ENCODE measurements around the gene ZFPM1. TPM values are rescaled to one million over a fixed set of nuclear protein-coding genes. Genes with fewer than 3 reads are reported as not detected.

The ZFPM1 gene
- total RNA-seq, 2 experiments from 2014 or later: 15.1 to 21.0 TPM

- CTCF ChIA-PET: no interaction called here
- DNase-seq: no peak
- Mint-ChIP-seq H3K27me3 (no peaks in the 10 kb centered on the region), H3K9me3 (ENCODE audit: low read depth) (no peaks in the 10 kb centered on the region), H3K4me3 (no peak overlapping the region), H3K4me1 (peaks cover 22% of the 10 kb centered on the region), H3K36me3 (no peaks in the 10 kb centered on the region), H3K27ac (no peak overlapping the region)
- ATAC-seq: no peak
Measured at GRCh38 chr16:88472069-88472468, 19.0 kb downstream of the ZFPM1 start.

GRCh38 chr16:88472637-88473205 is 19.6 kb downstream of the ZFPM1 start:
- DNase-seq (no peak), ATAC-seq (no peak)
- Mint-ChIP-seq H3K36me3 (no peaks in the 10 kb centered on the region), H3K9me3 (ENCODE audit: low read depth) (no peaks in the 10 kb centered on the region), H3K27me3 (no peaks in the 10 kb centered on the region), H3K27ac (no peak overlapping the region), H3K4me1 (peaks cover 27% of the 10 kb centered on the region), H3K4me3 (no peak overlapping the region)
- CTCF ChIA-PET: no interaction called here

GRCh38 chr16:88473666-88474534 is 20.8 kb downstream of the ZFPM1 start:
- Mint-ChIP-seq H3K9me3 (ENCODE audit: low read depth) (no peaks in the 10 kb centered on the region), H3K4me1 (peaks cover 35% of the 10 kb centered on the region), H3K27ac (no peak overlapping the region), H3K36me3 (no peaks in the 10 kb centered on the region), H3K27me3 (no peaks in the 10 kb centered on the region), H3K4me3 (no peak overlapping the region)
- CTCF ChIA-PET: no interaction called here
- ATAC-seq (no peak), DNase-seq (no peak)

GRCh38 chr16:88475037-88475436 is 22.0 kb downstream of the ZFPM1 start:
- Mint-ChIP-seq H3K4me3 (no peak overlapping the region), H3K36me3 (no peaks in the 10 kb centered on the region), H3K9me3 (ENCODE audit: low read depth) (no peaks in the 10 kb centered on the region), H3K27me3 (no peaks in the 10 kb centered on the region), H3K27ac (no peak overlapping the region), H3K4me1 (peaks cover 26% of the 10 kb centered on the region)
- DNase-seq (no peak), ATAC-seq (no peak)
- CTCF ChIA-PET: no interaction called here

- Mint-ChIP-seq H3K36me3 (no peaks in the 10 kb centered on the region), H3K27ac (no peak overlapping the region), H3K4me3 (no peak overlapping the region), H3K27me3 (no peaks in the 10 kb centered on the region), H3K4me1 (peaks cover 23% of the 10 kb centered on the region), H3K9me3 (ENCODE audit: low read depth) (no peaks in the 10 kb centered on the region)
- ATAC-seq (no peak), DNase-seq (no peak)
- CTCF ChIA-PET: no interaction called here
Measured at GRCh38 chr16:88476203-88476602, 23.1 kb downstream of the ZFPM1 start.

GRCh38 chr16:88476817-88477397 is 23.8 kb downstream of the ZFPM1 start:
- DNase-seq (no peak), ATAC-seq (no peak)
- H3K4me1 Mint-ChIP-seq: peaks cover 23% of the 10 kb centered on the region
- H3K36me3 Mint-ChIP-seq: no peaks in the 10 kb centered on the region
- H3K27me3 Mint-ChIP-seq: no peaks in the 10 kb centered on the region
- CTCF ChIA-PET: interaction anchor here (0.9 kb wide), 1 partner anchor 24 kb away, joined by 3 read pairs; the partner anchor contains the start of gene ZFPM1
- no peak overlapping the region for H3K4me3 Mint-ChIP-seq
- no peak overlapping the region for H3K27ac Mint-ChIP-seq
- no peaks in the 10 kb centered on the region for H3K9me3 Mint-ChIP-seq (ENCODE audit: low read depth)

GRCh38 chr16:88477631-88478519 is 24.8 kb downstream of the ZFPM1 start:
- DNase-seq (peak; percentile 68), ATAC-seq (peak; percentile 49)
- H3K4me3 Mint-ChIP-seq: no peak overlapping the region
- CTCF ChIA-PET: interaction anchor here (0.9 kb wide), 1 partner anchor 25 kb away, joined by 3 read pairs; the partner anchor contains the start of gene ZFPM1
- peaks cover 20% of the 10 kb centered on the region for H3K4me1 Mint-ChIP-seq
- H3K9me3 Mint-ChIP-seq (ENCODE audit: low read depth): no peaks in the 10 kb centered on the region
- H3K36me3 Mint-ChIP-seq: no peaks in the 10 kb centered on the region
- no peak overlapping the region for H3K27ac Mint-ChIP-seq
- no peaks in the 10 kb centered on the region for H3K27me3 Mint-ChIP-seq

GRCh38 chr16:88478889-88479792 is 26.1 kb downstream of the ZFPM1 start:
- Mint-ChIP-seq H3K36me3 (no peaks in the 10 kb centered on the region), H3K27ac (no peak overlapping the region), H3K4me3 (no peak overlapping the region), H3K4me1 (peaks cover 20% of the 10 kb centered on the region), H3K9me3 (ENCODE audit: low read depth) (no peaks in the 10 kb centered on the region), H3K27me3 (no peaks in the 10 kb centered on the region)
- ATAC-seq: no peak
- CTCF ChIA-PET: no interaction called here
- DNase-seq: no peak

- no peaks in the 10 kb centered on the region for H3K9me3 Mint-ChIP-seq (ENCODE audit: low read depth)
- H3K27me3 Mint-ChIP-seq: no peaks in the 10 kb centered on the region
- ATAC-seq (no peak), DNase-seq (no peak)
- no peak overlapping the region for H3K4me3 Mint-ChIP-seq
- CTCF ChIA-PET: no interaction called here
- no peak overlapping the region for H3K27ac Mint-ChIP-seq
- no peaks in the 10 kb centered on the region for H3K36me3 Mint-ChIP-seq
- peaks cover 20% of the 10 kb centered on the region for H3K4me1 Mint-ChIP-seq
Measured at GRCh38 chr16:88479793-88480760, 27.0 kb downstream of the ZFPM1 start.

- H3K9me3 Mint-ChIP-seq (ENCODE audit: low read depth): no peaks in the 10 kb centered on the region
- H3K27me3 Mint-ChIP-seq: no peaks in the 10 kb centered on the region
- H3K27ac Mint-ChIP-seq: no peak overlapping the region
- no peak for ATAC-seq
- no peak overlapping the region for H3K4me3 Mint-ChIP-seq
- peaks cover 20% of the 10 kb centered on the region for H3K4me1 Mint-ChIP-seq
- DNase-seq: no peak
- H3K36me3 Mint-ChIP-seq: no peaks in the 10 kb centered on the region
- CTCF ChIA-PET: no interaction called here
Measured at GRCh38 chr16:88480829-88481228, 27.7 kb downstream of the ZFPM1 start.

GRCh38 chr16:88481851-88482250 is 28.8 kb downstream of the ZFPM1 start:
- Mint-ChIP-seq H3K9me3 (ENCODE audit: low read depth) (no peaks in the 10 kb centered on the region), H3K27ac (no peak overlapping the region), H3K27me3 (no peaks in the 10 kb centered on the region), H3K4me3 (no peak overlapping the region), H3K4me1 (peaks cover 19% of the 10 kb centered on the region), H3K36me3 (peaks cover 1% of the 10 kb centered on the region)
- CTCF ChIA-PET: no interaction called here
- ATAC-seq (no peak), DNase-seq (no peak)
